HEK293 (cell line): ENCODE measurements around the gene TMED9.

Experiments used
- CTCF ChIA-PET: fragments of 350-600 bp; formaldehyde crosslinking; extraction: SDS; loops from one replicate; lab custom pipeline; 2021; ENCODE audit warnings: antibody characterized with exemption; lab: Yijun Ruan, JAX
- POLR2A ChIA-PET: fragments of 300-600 bp; formaldehyde crosslinking; extraction: SDS; loops from one replicate; lab custom pipeline; 2020; ENCODE audit warnings: antibody characterized with exemption, inconsistent platforms; lab: Yijun Ruan, JAX
- H3K27ac ChIP-seq: fragments of 200-500 bp; sonication (Bioruptor generic); 2 replicates; pipeline ENCODE4 v1.5.1; 2014; ENCODE audit warnings: low read depth, low read length, control low read depth, inconsistent platforms; ENCODE audit errors: extremely low read depth
- H3K36me3 ChIP-seq, 2 experiments: fragments of 200-500 bp in 1 of 2; sonication (Bioruptor generic) in 1 of 2; 1 replicate in 1 of 2; 2 replicates in 1 of 2; pipeline ENCODE4 v1.5.1; 2014 to 2017; ENCODE audit warnings: inconsistent platforms in 2 of 2, low read length in 2 of 2; ENCODE audit not compliant: control insufficient read depth in 2 of 2, insufficient read depth in 1 of 2
- H3K4me1 ChIP-seq: fragments of 200-500 bp; sonication (Bioruptor generic); 2 replicates; pipeline ENCODE4 v1.5.1; 2014; ENCODE audit warnings: mild to moderate bottlenecking, low read length, inconsistent platforms; ENCODE audit not compliant: control insufficient read depth, insufficient read depth
- H3K4me3 ChIP-seq: 2 replicates; pipeline ENCODE4 v1.5.1; 2011; ENCODE audit warnings: low read depth, mild to moderate bottlenecking, control low read depth, low read length, moderate library complexity
- H3K9me3 ChIP-seq: fragments of 200-500 bp; sonication (Bioruptor generic); 2 replicates; pipeline ENCODE4 v1.5.1; 2014; ENCODE audit warnings: low read depth, low read length, inconsistent platforms; ENCODE audit not compliant: control insufficient read depth, insufficient read depth
- EGR2 ChIP-seq: fragments of 450-650 bp; formaldehyde crosslinking; IDR thresholded peaks from 2 replicates; pipeline ENCODE4 v1.5.1; 2016; ENCODE audit warnings: low read depth, missing biosample characterization, missing genetic modification characterization
- ELK4 ChIP-seq: IDR thresholded peaks from 2 replicates; pipeline ENCODE4 v1.6.1; 2011; ENCODE audit warnings: mild to moderate bottlenecking, low read depth, low read length, borderline replicate concordance
- KLF1 ChIP-seq: fragments of 450-650 bp; formaldehyde crosslinking; IDR thresholded peaks from 2 replicates; pipeline ENCODE4 v1.5.1; 2016; ENCODE audit warnings: missing biosample characterization, missing genetic modification characterization
- KLF17 ChIP-seq: fragments of 450-650 bp; formaldehyde crosslinking; IDR thresholded peaks from 2 replicates; pipeline ENCODE4 v1.5.1; 2016; ENCODE audit warnings: missing biosample characterization, missing genetic modification characterization
- KLF7 ChIP-seq: fragments of 450-650 bp; formaldehyde crosslinking; IDR thresholded peaks from 2 replicates; pipeline ENCODE4 v1.5.1; 2016; ENCODE audit warnings: missing biosample characterization, missing genetic modification characterization, borderline replicate concordance
- PRDM10 ChIP-seq: fragments of 450-650 bp; formaldehyde crosslinking; IDR thresholded peaks from 2 replicates; pipeline ENCODE4 v1.5.1; 2016; ENCODE audit warnings: missing biosample characterization, missing genetic modification characterization
- RBAK ChIP-seq: fragments of 450-650 bp; formaldehyde crosslinking; IDR thresholded peaks from 2 replicates; pipeline ENCODE4 v1.5.1; 2016; ENCODE audit warnings: missing biosample characterization, missing genetic modification characterization
- ZBTB10 ChIP-seq: fragments of 450-650 bp; formaldehyde crosslinking; IDR thresholded peaks from 2 replicates; pipeline ENCODE4 v1.5.1; 2016; ENCODE audit warnings: missing biosample characterization, missing genetic modification characterization
- ZFHX2 ChIP-seq: fragments of 450-650 bp; formaldehyde crosslinking; conservative IDR thresholded peaks from 2 replicates; pipeline ENCODE4 v1.5.1; 2016; ENCODE audit warnings: missing biosample characterization, missing genetic modification characterization
- ZNF10 ChIP-seq: fragments of 450-650 bp; formaldehyde crosslinking; IDR thresholded peaks from 2 replicates; pipeline ENCODE4 v1.5.1; 2017; ENCODE audit warnings: missing biosample characterization, missing genetic modification characterization
- ZNF18 ChIP-seq: fragments of 450-650 bp; formaldehyde crosslinking; IDR thresholded peaks from 2 replicates; pipeline ENCODE4 v1.5.1; 2016; ENCODE audit warnings: missing biosample characterization, missing genetic modification characterization
- ZNF335 ChIP-seq: fragments of 450-650 bp; formaldehyde crosslinking; conservative IDR thresholded peaks from 2 replicates; pipeline ENCODE4 v1.5.1; 2016; ENCODE audit warnings: missing biosample characterization, missing genetic modification characterization
- ZNF394 ChIP-seq: fragments of 450-650 bp; formaldehyde crosslinking; IDR thresholded peaks from 2 replicates; pipeline ENCODE4 v1.5.1; 2016; ENCODE audit warnings: missing biosample characterization, missing genetic modification characterization, mild to moderate bottlenecking, moderate library complexity, borderline replicate concordance
- ZNF416 ChIP-seq: fragments of 450-650 bp; formaldehyde crosslinking; IDR thresholded peaks from 2 replicates; pipeline ENCODE4 v1.5.1; 2016; ENCODE audit warnings: missing biosample characterization, missing genetic modification characterization
- ZNF510 ChIP-seq: fragments of 450-650 bp; formaldehyde crosslinking; IDR thresholded peaks from 2 replicates; pipeline ENCODE4 v1.5.1; 2018; ENCODE audit warnings: mild to moderate bottlenecking, missing genetic modification characterization, missing biosample characterization; ENCODE audit not compliant: insufficient replicate concordance
- ZNF600 ChIP-seq: fragments of 450-650 bp; formaldehyde crosslinking; IDR thresholded peaks from 2 replicates; pipeline ENCODE4 v1.5.1; 2016; ENCODE audit warnings: missing biosample characterization, missing genetic modification characterization

Gene TMED9

GRCh38 chr5:177550122-177550521, 41.9 kb upstream of the TMED9 start (continued):
- no peak for TF ChIP-seq ELK4
- TF ChIP-seq ZFHX2 (tag by site-specific recombination): no peak
- no peak for TF ChIP-seq KLF7 (tag by site-specific recombination)
- TF ChIP-seq ZNF510: no peak
- TF ChIP-seq ZNF416 (tag by site-specific recombination): no peak
- TF ChIP-seq, all 188 proteins: peak for 0

GRCh38 chr5:177552839-177553455, 39.1 kb upstream of the TMED9 start:
- POLR2A ChIA-PET: interaction anchor here (1.1 to 1.2 kb wide), 2 partner anchors 47 to 55 kb away, joined by 3 to 4 read pairs; partner anchors contain the start of genes B4GALT7 and PDLIM7
- TF ChIP-seq ZNF18 (tag by site-specific recombination): no peak
- no peak for TF ChIP-seq KLF17 (tag by site-specific recombination)
- TF ChIP-seq ZNF10 (tag by site-specific recombination): 0 out of 2 replicates have a peak, but pooled peaks have one; percentile 47
- TF ChIP-seq ZNF600 (tag by site-specific recombination): no peak
- Histone ChIP-seq H3K36me3 (peaks cover 4 to 39% of the 10 kb centered on the region in 2 experiments; a peak in 1 of 3 replicates), H3K27ac (no peak overlapping the region), H3K4me1 (peaks cover 5% of the 10 kb centered on the region; the same call in 1 of the 2 replicates), H3K9me3 (no peaks in the 10 kb centered on the region), H3K4me3 (peak overlapping the region; percentile 97)
- CTCF ChIA-PET: interaction anchor here (1.8 kb wide), 1 partner anchor 55 kb away, joined by 5 read pairs; no protein-coding TSS in a partner anchor

GRCh38 chr5:177553671-177554429, 38.2 kb upstream of the TMED9 start:
- Histone ChIP-seq H3K36me3 (peaks cover 4 to 34% of the 10 kb centered on the region in 2 experiments; a peak in 1 of 3 replicates), H3K27ac (peak overlapping the region; percentile 63; the same call in 1 of the 2 replicates), H3K4me3 (peak overlapping the region; percentile 97), H3K9me3 (no peaks in the 10 kb centered on the region), H3K4me1 (peaks cover 5% of the 10 kb centered on the region; the same call in 1 of the 2 replicates)
- ChIA-PET POLR2A (interaction anchor here (1.1 to 1.2 kb wide), 2 partner anchors 46 to 56 kb away, joined by 3 to 4 read pairs; partner anchors contain the start of genes B4GALT7 and PDLIM7), CTCF (interaction anchor here (0.7 to 1.8 kb wide), 2 partner anchors 9 to 54 kb away, joined by 3 to 5 read pairs; no protein-coding TSS in a partner anchor)
- TF ChIP-seq ZNF335 (peak; percentile 63), ZFHX2 (tag by site-specific recombination) (peak; percentile 78), RBAK (tag by site-specific recombination) (no peak), ZBTB10 (tag by site-specific recombination) (0 out of 2 replicates have a peak, but pooled peaks have one; percentile 20), KLF1 (tag by site-specific recombination) (0 out of 2 replicates have a peak, but pooled peaks have one; percentile 30), EGR2 (tag by site-specific recombination) (peak; percentile 49; the same call in 1 of the 2 replicates), ZNF394 (no peak), PRDM10 (peak; percentile 35)
